PC-3 (cell line): Measurements from ENCODE around the gene RMDN3. TPM values are rescaled to one million over a fixed set of nuclear protein-coding genes. Genes with fewer than 3 reads are reported as not detected.

ENCODE experiments used
- ATAC-seq: fragments of 200-7000 bp; cut with Tn5 transposase; 2 replicates; pipeline ENCODE4 v1.9.1; 2020; ENCODE audit warnings: mild to moderate bottlenecking, moderate library complexity
- BruUV-seq: library from RNA; stranded (reverse); fragments of 400-500 nt; replicated peaks from 2 replicates; lab custom pipeline; 2021; lab: Mats Ljungman, UMichigan
- CTCF ChIA-PET: fragments of 300-600 bp; sonication (Branson Sonifier 250); formaldehyde crosslinking; loops from one replicate; lab custom pipeline; 2022; ENCODE audit warnings: antibody characterized with exemption; lab: Charles Lee
- POLR2A ChIA-PET: fragments of 300-600 bp; sonication (Branson Sonifier 250); formaldehyde crosslinking; loops from one replicate; lab custom pipeline; 2022; ENCODE audit warnings: antibody characterized with exemption; ENCODE audit not compliant: unreplicated experiment; lab: Charles Lee
- DNase-seq: peaks from one replicate; pipeline ENCODE4 v3.0.0-alpha.2; 2015
- H2AFZ ChIP-seq: fragments of 300-600 bp; sonication (generic); 2 replicates; pipeline ENCODE4 v1.6.0; 2016; ENCODE audit warnings: antibody characterized with exemption, low read length
- H3F3A ChIP-seq: fragments of 300-600 bp; sonication (generic); one replicate; pipeline ENCODE4 v1.6.0; 2017; ENCODE audit warnings: antibody characterized with exemption, low read length, control low read depth, mild to moderate bottlenecking; ENCODE audit not compliant: unreplicated experiment
- H3K27ac ChIP-seq: fragments of 300-600 bp; sonication (generic); 2 replicates; pipeline ENCODE4 v1.5.1; 2016; ENCODE audit warnings: mild to moderate bottlenecking, low read length
- H3K27me3 ChIP-seq: fragments of 300-600 bp; sonication (generic); 2 replicates; pipeline ENCODE4 v1.6.1; 2016; ENCODE audit warnings: low read length, mixed read lengths
- H3K36me3 ChIP-seq: fragments of 300-600 bp; sonication (generic); 2 replicates; pipeline ENCODE4 v1.6.1; 2016; ENCODE audit warnings: low read depth, mixed run types, low read length, mixed read lengths
- H3K4me1 ChIP-seq: fragments of 300-600 bp; sonication (generic); 2 replicates; pipeline ENCODE4 v1.5.1; 2016; ENCODE audit warnings: low read length; ENCODE audit not compliant: insufficient read depth
- H3K4me2 ChIP-seq: fragments of 300-600 bp; sonication (generic); 2 replicates; pipeline ENCODE4 v1.6.0; 2016; ENCODE audit warnings: low read length
- H3K4me3 ChIP-seq: fragments of 300-600 bp; sonication (generic); 2 replicates; pipeline ENCODE4 v1.5.1; 2016; ENCODE audit warnings: mild to moderate bottlenecking, low read length, mixed read lengths
- H3K79me2 ChIP-seq: fragments of 300-600 bp; sonication (generic); 2 replicates; pipeline ENCODE4 v1.6.1; 2017; ENCODE audit warnings: low read length, mixed read lengths
- H3K9ac ChIP-seq: fragments of 300-600 bp; sonication (generic); 2 replicates; pipeline ENCODE4 v1.6.0; 2016; ENCODE audit warnings: mild to moderate bottlenecking, low read length
- H3K9me2 ChIP-seq: fragments of 300-600 bp; sonication (generic); replicated peaks from 2 replicates; pipeline ENCODE4 v1.6.1; 2016; ENCODE audit warnings: mixed run types, low read length, mixed read lengths
- H3K9me3 ChIP-seq: fragments of 300-600 bp; sonication (generic); 2 replicates; pipeline ENCODE4 v1.6.1; 2016; ENCODE audit warnings: low read length, mixed read lengths
- H4K20me1 ChIP-seq: fragments of 300-600 bp; sonication (generic); 2 replicates; pipeline ENCODE4 v1.6.1; 2016; ENCODE audit warnings: low read length, mixed read lengths
- CTCF ChIP-seq: fragments of 300-600 bp; sonication (generic); conservative IDR thresholded peaks from 2 replicates; pipeline ENCODE4 v1.5.1; 2017; ENCODE audit warnings: antibody characterized with exemption, low read depth, mild to moderate bottlenecking, low read length
- EZH2 ChIP-seq: fragments of 300-600 bp; sonication (generic); IDR thresholded peaks from one replicate; pipeline ENCODE4 v1.6.1; 2017; ENCODE audit warnings: antibody characterized with exemption, mild to moderate bottlenecking, low read length; ENCODE audit not compliant: unreplicated experiment
- EZH2phosphoT487 ChIP-seq: fragments of 300-600 bp; sonication (generic); IDR thresholded peaks from 2 replicates; pipeline ENCODE4 v1.6.1; 2018; ENCODE audit warnings: mild to moderate bottlenecking, antibody characterized with exemption, low read length, borderline replicate concordance
- intact Hi-C: fragments of 100-400 bp; cut with micrococcal nuclease; formaldehyde crosslinking; loops from 2 replicates; pipeline ENCODE4 v1.9.0; 2023
- total RNA-seq: library from RNA; depleted of rRNA; stranded (reverse); fragments of >200 nt; gene quantifications from 2 replicates; pipeline ENCODE4 v1.2.3, GENCODE V29; 2014

RMDN3 gene
- total RNA-seq, 1 experiment from 2014 or later, result 21.4 TPM

GRCh38 chr15:40755812-40756208 is 756 bp upstream of the RMDN3 start:
- Histone ChIP-seq H3K79me2 (peaks cover 42% of the 10 kb centered on the region), H3K36me3 (peaks cover 9% of the 10 kb centered on the region; the same call in 1 of the 2 replicates), H4K20me1 (no peaks in the 10 kb centered on the region), H3K4me2 (peak overlapping the region; percentile 85), H3K9me3 (no peaks in the 10 kb centered on the region), H3K27ac (peak overlapping the region; percentile 60), H3K4me3 (peak overlapping the region; percentile 91), H3K9me2 (no peaks in the 10 kb centered on the region), H2AFZ (peak overlapping the region; percentile 68), H3K27me3 (no peaks in the 10 kb centered on the region), H3K9ac (peak overlapping the region; percentile 92), H3F3A (no peaks in the 10 kb centered on the region), H3K4me1 (peaks cover 12% of the 10 kb centered on the region)
- BruUV-seq, result no TSS peak
- CTCF ChIA-PET, result no interaction called here
- ATAC-seq (no peak), DNase-seq (no peak)
- intact Hi-C loops, result loop anchor here (1.0 kb wide), 1 partner anchor 8 kb away; the partner anchor contains the start of gene GCHFR
- POLR2A ChIA-PET, result no interaction called here
- TF ChIP-seq EZH2phosphoT487 (no peak), CTCF (no peak), EZH2 (no peak)

DNA sequence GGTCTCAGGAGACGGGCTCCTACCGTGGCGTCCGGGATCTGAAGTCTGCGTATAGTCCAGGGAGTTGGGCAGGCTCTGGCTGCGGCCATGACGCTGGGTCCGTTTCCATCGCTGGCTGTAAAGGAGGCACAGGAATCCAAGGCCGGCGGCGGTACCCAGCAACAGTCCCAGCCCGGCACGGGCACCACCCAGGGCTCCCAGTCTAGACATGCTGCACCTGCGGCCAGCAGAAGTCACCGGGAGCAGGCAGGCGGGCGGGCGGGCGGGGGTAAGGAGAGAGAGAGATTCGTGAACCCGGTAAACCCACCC is 526 bp downstream of the RMDN3 start:
- ChIA-PET POLR2A (interaction anchor here (0.6 to 1.1 kb wide), 2 partner anchors 22 to 24 kb away, joined by 3 to 4 read pairs; no protein-coding TSS in a partner anchor), CTCF (no interaction called here)
- Histone ChIP-seq H3K9ac (peak overlapping the region; percentile 92), H3K4me1 (peaks cover 12% of the 10 kb centered on the region), H3K27me3 (no peaks in the 10 kb centered on the region), H4K20me1 (no peaks in the 10 kb centered on the region), H3K9me2 (no peaks in the 10 kb centered on the region), H3F3A (no peaks in the 10 kb centered on the region), H3K4me3 (peak overlapping the region; percentile 91), H3K4me2 (peak overlapping the region; percentile 85), H3K36me3 (peaks cover 12% of the 10 kb centered on the region; the same call in 1 of the 2 replicates), H2AFZ (peak overlapping the region; percentile 79), H3K27ac (peak overlapping the region; percentile 27; the same call in 1 of the 2 replicates), H3K9me3 (no peaks in the 10 kb centered on the region), H3K79me2 (peaks cover 47% of the 10 kb centered on the region)
- BruUV-seq, result no TSS peak
- intact Hi-C loops, result no loop called here
- ATAC-seq, result peak; percentile 66
- peak; percentile 23 for DNase-seq
- no peak for TF ChIP-seq EZH2
- TF ChIP-seq EZH2phosphoT487, result no peak
- no peak for TF ChIP-seq CTCF

DNA sequence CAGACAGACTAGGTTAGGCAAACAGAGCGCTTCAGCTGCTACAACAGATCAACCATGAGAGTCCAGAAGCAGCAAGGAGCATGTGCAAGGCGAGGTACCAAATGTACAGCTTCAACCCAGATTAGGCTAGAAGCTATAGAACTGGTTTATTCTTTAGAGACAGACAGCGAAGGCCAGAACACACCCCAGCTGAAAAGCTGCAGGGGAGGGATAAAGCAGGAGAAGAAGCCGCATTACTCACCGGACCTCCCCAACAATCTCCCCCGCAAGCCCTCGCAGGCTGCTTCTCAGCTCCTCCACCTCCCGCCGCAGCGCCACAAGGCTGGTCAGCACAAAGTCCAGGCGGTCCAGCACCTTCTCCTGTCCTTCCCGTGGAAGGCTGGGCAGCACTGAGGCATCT is 3.3 kb downstream of the RMDN3 start:
- ATAC-seq (no peak), DNase-seq (no peak)
- H3K9me3 ChIP-seq, result no peaks in the 10 kb centered on the region
- POLR2A ChIA-PET, result no interaction called here
- peaks cover 47% of the 10 kb centered on the region for H3K79me2 ChIP-seq
- H2AFZ ChIP-seq, result no peak overlapping the region
- H3K27ac ChIP-seq, result no peak overlapping the region
- CTCF ChIA-PET, result no interaction called here
- intact Hi-C loops, result no loop called here
- TF ChIP-seq CTCF (no peak), EZH2 (no peak), EZH2phosphoT487 (no peak)
- H3K9me2 ChIP-seq, result no peaks in the 10 kb centered on the region
- no peak overlapping the region for H3K4me3 ChIP-seq
- no peaks in the 10 kb centered on the region for H4K20me1 ChIP-seq
- no TSS peak for BruUV-seq
- peaks cover 12% of the 10 kb centered on the region; the same call in 1 of the 2 replicates for H3K36me3 ChIP-seq
- no peak overlapping the region for H3K4me2 ChIP-seq
- H3K4me1 ChIP-seq, result peaks cover 12% of the 10 kb centered on the region
- peaks cover 3% of the 10 kb centered on the region for H3F3A ChIP-seq
- H3K9ac ChIP-seq, result no peak overlapping the region
- no peaks in the 10 kb centered on the region for H3K27me3 ChIP-seq
